ENCODE results near the gene SNAP29.

SNAP29 gene

GRCh38 chr22:20858615-20859416, at the start of gene SNAP29, which contains the start of gene PI4KA:
TSS of gene SNAP29 (plus strand) at chr22:20859007. CDS start at chr22:20859111, 104 bp downstream.
TSS of gene PI4KA (minus strand) at chr22:20858811. CDS start at chr22:20858725, 86 bp downstream.
- no peaks in the 10 kb centered on the region for H3K9me3 ChIP-seq (ENCODE audit: control insufficient read depth, low read length)
- peak within 1 kb of the TSS; percentile 70 for H3K27ac ChIP-seq
- TF ChIP-seq CTCF (IDR thresholded peaks at IDR 0.05) = no peak
- peak within 1 kb of the TSS; percentile 83 for H3K4me2 ChIP-seq (ENCODE audit: low read length)
- H3K27me3 ChIP-seq (ENCODE audit: control insufficient read depth, insufficient read depth, low read length) = no peaks in the 10 kb centered on the region
- H3K36me3 ChIP-seq (ENCODE audit: control insufficient read depth, insufficient read depth, low read length) = no peaks in the 10 kb centered on the region
- peak within 1 kb of the TSS; percentile 90 for H2AFZ ChIP-seq
- peaks cover 3% of the 10 kb centered on the region for H3K4me1 ChIP-seq
- H3K9ac ChIP-seq = no peak within 1 kb of the TSS
- peak within 1 kb of the TSS; percentile 86 for H3K4me3 ChIP-seq (ENCODE audit: low read depth, low read length)
- peaks cover 9% of the 10 kb centered on the region for H3K79me2 ChIP-seq

- Histone ChIP-seq H3K4me2 (ENCODE audit: low read length) (no peak overlapping the region), H3K79me2 (no peaks in the 10 kb centered on the region), H3K4me1 (no peaks in the 10 kb centered on the region), H3K4me3 (ENCODE audit: low read depth, low read length) (no peak overlapping the region), H3K36me3 (ENCODE audit: control insufficient read depth, insufficient read depth, low read length) (no peaks in the 10 kb centered on the region), H3K27ac (no peak overlapping the region), H3K27me3 (ENCODE audit: control insufficient read depth, insufficient read depth, low read length) (no peaks in the 10 kb centered on the region), H2AFZ (no peak overlapping the region), H3K9me3 (ENCODE audit: control insufficient read depth, low read length) (no peaks in the 10 kb centered on the region), H3K9ac (no peak overlapping the region)
- no peak for TF ChIP-seq CTCF (IDR thresholded peaks at IDR 0.05)
Observed at GRCh38 chr22:20809538-20810185, 49.1 kb upstream of the SNAP29 start.

GRCh38 chr22:20810645-20811044, 48.2 kb upstream of the SNAP29 start:
- Histone ChIP-seq H3K27me3 (ENCODE audit: control insufficient read depth, insufficient read depth, low read length) (no peaks in the 10 kb centered on the region), H3K4me3 (ENCODE audit: low read depth, low read length) (no peak overlapping the region), H2AFZ (no peak overlapping the region), H3K79me2 (no peaks in the 10 kb centered on the region), H3K9me3 (ENCODE audit: control insufficient read depth, low read length) (no peaks in the 10 kb centered on the region), H3K27ac (no peak overlapping the region), H3K4me1 (no peaks in the 10 kb centered on the region), H3K9ac (no peak overlapping the region), H3K4me2 (ENCODE audit: low read length) (no peak overlapping the region), H3K36me3 (ENCODE audit: control insufficient read depth, insufficient read depth, low read length) (no peaks in the 10 kb centered on the region)
- TF ChIP-seq CTCF (IDR thresholded peaks at IDR 0.05) = no peak

- no peaks in the 10 kb centered on the region for H3K36me3 ChIP-seq (ENCODE audit: control insufficient read depth, insufficient read depth, low read length)
- H3K4me1 ChIP-seq = no peaks in the 10 kb centered on the region
- H3K4me2 ChIP-seq (ENCODE audit: low read length) = no peak overlapping the region
- TF ChIP-seq CTCF (IDR thresholded peaks at IDR 0.05) = no peak
- H3K79me2 ChIP-seq = no peaks in the 10 kb centered on the region
- H2AFZ ChIP-seq = no peak overlapping the region
- no peaks in the 10 kb centered on the region for H3K9me3 ChIP-seq (ENCODE audit: control insufficient read depth, low read length)
- H3K27ac ChIP-seq = no peak overlapping the region
- no peaks in the 10 kb centered on the region for H3K27me3 ChIP-seq (ENCODE audit: control insufficient read depth, insufficient read depth, low read length)
- H3K4me3 ChIP-seq (ENCODE audit: low read depth, low read length) = no peak overlapping the region
- H3K9ac ChIP-seq = no peak overlapping the region
Observed at GRCh38 chr22:20811171-20811570, 47.6 kb upstream of the SNAP29 start.

All from parathyroid adenoma (tissue), 2 donors.